ENCODE data around the gene SSX3.
"Not testable (repeated sequence)": the region's sequence is repeated elsewhere in the genome, so short reads cannot be mapped to it uniquely, and the experiment has no call there.

DNA sequence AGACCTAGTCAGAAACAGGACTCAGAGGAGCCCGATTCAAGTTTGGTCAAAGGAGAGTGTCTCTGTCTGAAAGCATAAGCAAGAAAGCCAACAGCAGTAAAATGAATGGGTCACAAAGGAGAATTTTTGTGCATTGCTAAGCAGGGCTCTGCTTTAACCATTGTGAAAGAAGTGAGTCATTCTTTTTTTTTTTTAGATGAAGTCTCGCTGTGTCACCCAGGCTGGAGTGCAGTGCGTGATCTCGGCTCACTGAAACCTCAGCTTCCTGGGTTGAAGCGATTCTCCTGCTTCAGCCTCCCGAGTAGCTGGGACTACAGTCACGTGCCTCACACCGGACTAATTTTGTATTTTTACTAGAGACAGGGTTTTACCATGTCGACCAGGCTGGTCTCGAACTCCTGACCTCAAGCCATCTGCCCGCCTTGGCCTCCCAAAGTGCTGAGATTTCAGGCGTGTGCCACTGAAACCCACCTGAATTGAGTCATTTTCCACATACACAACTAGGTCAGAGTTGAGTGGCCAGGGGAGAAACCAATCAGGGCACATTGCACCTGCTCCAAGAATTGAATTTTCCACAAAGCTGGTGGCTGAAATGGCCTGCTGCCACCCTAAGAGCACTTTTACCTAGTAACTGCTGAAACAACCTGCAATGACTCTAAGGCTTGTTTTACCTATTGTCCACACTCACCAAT, 11.4 kb upstream of the SSX3 start:
- not testable (repeated sequence) for TF ChIP-seq ZNF121 (CRISPR knock-in tag; conservative IDR thresholded peaks at IDR 0.05); GATAD2A (IDR thresholded peaks at IDR 0.05); EP300 (IDR thresholded peaks at IDR 0.05; ENCODE audit: low read length); KLF13 (tag; IDR thresholded peaks at IDR 0.05; ENCODE audit: borderline replicate concordance, low read depth); PML (IDR thresholded peaks at IDR 0.05; ENCODE audit: low read length); EZH2 (IDR thresholded peaks at IDR 0.05; ENCODE audit: borderline replicate concordance, low read depth, low read length); TBP (optimal IDR thresholded peaks at IDR 0.05; ENCODE audit: low read depth, low read length); ZNF124 (CRISPR knock-in tag; IDR thresholded peaks at IDR 0.05); EHMT2 (IDR thresholded peaks at IDR 0.05); RAD51 (IDR thresholded peaks at IDR 0.05; ENCODE audit: borderline replicate concordance, low read depth); ETS1 (conservative IDR thresholded peaks at IDR 0.05; ENCODE audit: control insufficient read depth, low read depth, low read length); PCBP1 (IDR thresholded peaks at IDR 0.05; ENCODE audit: low read depth, low read length, poor library complexity, severe bottlenecking); FOXK1 (CRISPR knock-in tag; IDR thresholded peaks at IDR 0.05; ENCODE audit: borderline replicate concordance)
- TF ChIP-seq, protein P1, sequence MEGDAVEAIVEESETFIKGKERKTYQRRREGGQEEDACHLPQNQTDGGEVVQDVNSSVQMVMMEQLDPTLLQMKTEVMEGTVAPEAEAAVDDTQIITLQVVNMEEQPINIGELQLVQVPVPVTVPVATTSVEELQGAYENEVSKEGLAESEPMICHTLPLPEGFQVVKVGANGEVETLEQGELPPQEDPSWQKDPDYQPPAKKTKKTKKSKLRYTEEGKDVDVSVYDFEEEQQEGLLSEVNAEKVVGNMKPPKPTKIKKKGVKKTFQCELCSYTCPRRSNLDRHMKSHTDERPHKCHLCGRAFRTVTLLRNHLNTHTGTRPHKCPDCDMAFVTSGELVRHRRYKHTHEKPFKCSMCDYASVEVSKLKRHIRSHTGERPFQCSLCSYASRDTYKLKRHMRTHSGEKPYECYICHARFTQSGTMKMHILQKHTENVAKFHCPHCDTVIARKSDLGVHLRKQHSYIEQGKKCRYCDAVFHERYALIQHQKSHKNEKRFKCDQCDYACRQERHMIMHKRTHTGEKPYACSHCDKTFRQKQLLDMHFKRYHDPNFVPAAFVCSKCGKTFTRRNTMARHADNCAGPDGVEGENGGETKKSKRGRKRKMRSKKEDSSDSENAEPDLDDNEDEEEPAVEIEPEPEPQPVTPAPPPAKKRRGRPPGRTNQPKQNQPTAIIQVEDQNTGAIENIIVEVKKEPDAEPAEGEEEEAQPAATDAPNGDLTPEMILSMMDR (IDR thresholded peaks at IDR 0.05 in 2 of 3, conservative IDR thresholded peaks at IDR 0.05 in 1 of 3; ENCODE audit: insufficient read depth in 2 of 3, low read depth in 1 of 3, low read length in 3 of 3): not testable (repeated sequence)

Data from K562 (cell line).